GM19324 (cell line): ENCODE data around the gene ZNF552.
"Not testable (repeated sequence)": the region's sequence is repeated elsewhere in the genome, so short reads cannot be mapped to it uniquely, and the experiment has no call there.

Source experiments
- ATAC-seq: cut with Tn5 transposase; IDR thresholded peaks from one replicate; pipeline ENCODE4 v1.9.1; 2021; ENCODE audit warnings: mild to moderate bottlenecking, moderate library complexity; ENCODE audit not compliant: unreplicated experiment, low FRiP score

Gene ZNF552

GRCh38 chr19:57819475-57820148, 4.9 kb upstream of the ZNF552 start:
- peak; percentile 89 for ATAC-seq

- no peak for ATAC-seq
Measured at GRCh38 chr19:57818378-57818777, 3.7 kb upstream of the ZNF552 start.

GRCh38 chr19:57817976-57818375, 3.3 kb upstream of the ZNF552 start:
- ATAC-seq, result no peak

GRCh38 chr19:57816652-57817051, 1.9 kb upstream of the ZNF552 start:
- no peak for ATAC-seq

- ATAC-seq, result no peak
Measured at GRCh38 chr19:57815247-57816075, 748 bp upstream of the ZNF552 start.

- ATAC-seq, result no peak
Measured at GRCh38 chr19:57813919-57814504, 701 bp downstream of the ZNF552 start.

DNA sequence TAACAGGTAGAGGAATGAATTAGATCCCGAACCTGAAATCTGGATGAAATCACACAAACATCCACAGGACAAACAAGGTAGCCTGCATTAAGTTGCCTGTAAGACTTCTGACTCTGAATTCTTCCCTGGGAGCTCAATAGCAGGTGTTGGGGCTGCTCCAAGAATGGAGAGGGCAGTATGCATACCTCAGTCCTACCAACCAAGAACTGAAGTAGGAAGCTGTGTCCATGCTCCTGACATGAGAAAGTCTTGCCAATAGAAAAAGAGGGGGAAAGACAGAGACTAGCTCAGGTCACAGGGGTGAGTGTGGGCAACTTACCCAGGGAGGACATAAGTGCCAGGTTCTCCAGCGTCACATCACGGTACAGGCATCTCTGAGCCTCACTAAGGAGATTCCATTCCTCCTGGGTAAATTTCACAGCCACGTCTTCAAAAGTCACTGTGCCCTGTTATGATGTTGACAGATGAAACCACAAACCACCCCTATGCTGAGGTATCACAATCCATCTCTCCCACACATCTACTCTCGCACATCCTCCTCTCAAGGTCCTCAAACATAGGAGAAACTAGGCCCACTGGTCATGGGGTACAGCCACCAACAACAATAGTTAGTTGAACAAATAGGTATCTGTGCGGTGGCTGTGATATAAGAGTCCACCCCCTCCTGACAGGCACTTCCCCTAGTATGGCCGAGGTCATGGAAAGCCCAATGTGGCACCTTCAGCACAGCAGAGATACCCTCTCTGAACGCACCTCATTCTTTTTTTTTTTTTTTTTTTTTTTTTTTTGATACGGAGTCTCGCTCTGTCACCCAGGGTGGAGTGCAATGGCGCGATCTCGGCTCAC, 1.5 kb downstream of the ZNF552 start:
- ATAC-seq, result not testable (repeated sequence)

GRCh38 chr19:57812226-57812625, 2.5 kb downstream of the ZNF552 start:
- ATAC-seq, result no peak

GRCh38 chr19:57810410-57811295, 4.1 kb downstream of the ZNF552 start:
- ATAC-seq, result not testable (repeated sequence)

GRCh38 chr19:57807541-57807940, 7.2 kb downstream of the ZNF552 start:
- ATAC-seq, result no peak

DNA sequence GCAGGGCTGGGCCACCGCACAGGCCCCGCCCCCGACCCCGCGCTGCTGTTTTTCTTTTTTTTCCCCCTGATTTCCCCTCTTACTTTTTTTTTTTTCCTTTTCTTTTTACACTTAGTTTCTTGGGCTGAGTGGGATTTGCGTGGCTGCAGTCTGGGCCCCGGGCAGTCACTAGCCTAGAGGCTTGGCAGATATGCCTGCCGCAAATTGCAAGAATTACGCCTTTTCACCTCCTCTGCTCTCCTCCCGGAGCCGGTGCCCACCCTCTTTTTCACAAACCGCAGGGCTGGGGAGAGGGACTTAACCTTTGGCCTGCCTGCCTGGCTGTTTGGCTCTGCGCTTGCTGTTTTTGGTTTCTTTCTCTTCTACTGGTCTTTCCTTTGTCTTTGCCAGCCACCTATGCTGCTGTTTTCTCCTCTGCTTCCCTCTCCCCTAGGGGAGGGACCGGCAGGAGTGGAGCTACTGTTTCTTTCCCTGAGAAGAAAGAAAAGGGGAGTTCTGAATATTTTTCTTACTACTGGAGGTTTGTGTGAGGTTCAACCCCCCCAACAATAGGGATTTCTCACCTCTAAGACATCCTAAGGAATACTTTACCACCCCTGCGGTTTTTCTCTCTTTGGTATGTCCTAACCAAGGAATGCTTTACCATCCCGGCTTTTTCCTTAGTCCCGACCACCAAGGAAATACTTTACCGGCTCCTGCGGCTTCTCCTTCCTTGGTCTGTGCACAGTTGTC, 11.0 kb downstream of the ZNF552 start:
- ATAC-seq, result no peak

GRCh38 chr19:57803265-57803593, 11.5 kb downstream of the ZNF552 start:
- no peak for ATAC-seq

DNA sequence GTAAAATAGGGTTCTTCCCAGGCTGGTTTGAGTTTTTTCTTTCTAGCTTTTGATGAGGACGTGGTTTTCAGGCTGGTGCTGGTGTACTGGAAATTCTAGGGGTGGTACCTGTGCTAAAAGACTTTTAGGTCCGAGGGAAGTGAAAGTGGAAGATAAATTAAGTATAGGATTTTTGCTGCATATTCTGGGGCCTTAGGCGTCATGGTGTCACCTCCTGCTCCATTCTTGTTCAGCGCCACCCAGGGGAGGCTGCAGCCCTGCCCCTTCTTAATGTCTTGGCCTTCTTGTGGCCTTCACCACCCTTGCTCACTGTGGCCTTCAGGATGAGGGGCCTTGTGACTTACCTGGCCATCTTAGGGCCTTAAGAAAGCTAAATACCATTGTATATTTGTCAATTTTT, 12.4 kb downstream of the ZNF552 start:
- ATAC-seq, result no peak

GRCh38 chr19:57800696-57801095, 14.0 kb downstream of the ZNF552 start:
- ATAC-seq, result no peak

DNA sequence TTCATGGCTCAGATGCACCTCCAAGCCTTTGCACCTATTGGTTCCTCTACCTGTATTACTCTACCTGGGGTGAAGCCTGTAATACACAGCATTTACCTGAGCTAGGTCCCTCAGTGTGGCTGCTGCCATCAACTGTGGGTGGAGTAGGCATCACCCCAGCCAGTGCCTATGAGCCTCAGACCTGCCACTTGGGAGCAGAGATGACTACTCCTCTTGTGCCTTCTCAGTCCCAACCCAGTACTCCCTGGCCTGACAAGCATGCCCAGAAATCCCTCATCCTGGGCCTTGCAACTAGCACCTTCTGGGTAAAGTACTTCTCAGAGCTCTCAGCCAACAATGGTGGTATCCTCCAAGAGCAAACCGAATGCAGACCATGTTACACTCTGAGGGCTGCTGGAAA, 18.1 kb downstream of the ZNF552 start:
- not testable (repeated sequence) for ATAC-seq

GRCh38 chr19:57789288-57789687, 25.4 kb downstream of the ZNF552 start:
- no peak for ATAC-seq

- no peak for ATAC-seq
Measured at GRCh38 chr19:57788114-57788692, 26.5 kb downstream of the ZNF552 start.

- no peak for ATAC-seq
Measured at GRCh38 chr19:57786906-57787305, 27.8 kb downstream of the ZNF552 start.

DNA sequence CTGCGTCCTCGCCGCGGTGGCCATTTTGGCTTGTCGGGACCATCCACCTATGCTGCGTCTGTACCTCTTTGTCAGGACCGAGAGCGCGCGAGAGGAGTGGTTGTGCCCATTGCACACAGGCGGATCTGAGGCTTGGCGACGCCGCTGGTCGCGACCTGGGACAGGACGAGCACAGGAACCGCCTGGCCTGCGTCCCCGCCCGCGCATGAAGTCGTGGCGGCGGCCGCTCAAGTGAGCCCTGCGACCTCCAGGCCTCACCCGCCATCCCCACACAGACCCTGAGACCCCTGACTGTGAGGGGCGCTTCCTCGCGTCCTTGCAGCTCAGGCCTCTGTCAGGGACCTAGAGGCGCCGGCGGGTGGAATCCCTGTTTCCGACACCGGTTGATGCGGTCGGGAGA, 28.4 kb downstream of the ZNF552 start:
- no peak for ATAC-seq
